Activated T-helper 17 cell treated with anti-CD3 and anti-CD28 coated beads, Interleukin-2, amount 50 U/mL, for 72 hours (primary cell): ENCODE results near the gene ZNF296. TPM values are rescaled to one million over a fixed set of nuclear protein-coding genes. Genes with fewer than 3 reads are reported as not detected.

ENCODE experiments used
- ATAC-seq: fragments of 150-1000 bp; cut with Tn5 transposase; replicated peaks from 2 replicates; pipeline ENCODE4 v1.10.0; 2021; ENCODE audit warnings: mild to moderate bottlenecking, moderate library complexity
- H3K27ac Mint-ChIP-seq: one replicate; pipeline ENCODE4 v1.8.0; 2022; ENCODE audit warnings: mixed read lengths
- H3K27me3 Mint-ChIP-seq: one replicate; pipeline ENCODE4 v1.8.0; 2022; ENCODE audit warnings: mixed read lengths
- H3K36me3 Mint-ChIP-seq: one replicate; pipeline ENCODE4 v1.8.0; 2022; ENCODE audit warnings: low read depth, mild to moderate bottlenecking, mixed read lengths
- H3K4me1 Mint-ChIP-seq: one replicate; pipeline ENCODE4 v1.8.0; 2022; ENCODE audit warnings: mixed read lengths
- H3K4me3 Mint-ChIP-seq: one replicate; pipeline ENCODE4 v1.8.0; 2022; ENCODE audit warnings: mild to moderate bottlenecking, mixed read lengths
- H3K9me3 Mint-ChIP-seq: one replicate; pipeline ENCODE4 v1.8.0; 2022; ENCODE audit warnings: mixed read lengths
- total RNA-seq, 2 donors: library from RNA; stranded (reverse); gene quantifications; one replicate each; pipeline ENCODE4 v1.2.3, GENCODE V29; 2022

Gene ZNF296
- total RNA-seq, 2 donors from 2014 or later = 6.7 to 11.6 TPM

GRCh38 chr19:45079911-45080370, 3.7 kb upstream of the ZNF296 start:
- peaks cover 49% of the 10 kb centered on the region for H3K36me3 Mint-ChIP-seq
- ATAC-seq = no peak
- peak overlapping the region; percentile 98 for H3K4me3 Mint-ChIP-seq
- peaks cover 24% of the 10 kb centered on the region for H3K4me1 Mint-ChIP-seq
- H3K9me3 Mint-ChIP-seq = no peaks in the 10 kb centered on the region
- peak overlapping the region; percentile 98 for H3K27ac Mint-ChIP-seq
- no peaks in the 10 kb centered on the region for H3K27me3 Mint-ChIP-seq

- Mint-ChIP-seq H3K27me3 (no peaks in the 10 kb centered on the region), H3K27ac (peak within 1 kb of the TSS; percentile 98), H3K36me3 (peaks cover 47% of the 10 kb centered on the region), H3K4me1 (peaks cover 24% of the 10 kb centered on the region), H3K9me3 (no peaks in the 10 kb centered on the region), H3K4me3 (peak within 1 kb of the TSS; percentile 98)
- ATAC-seq = peak; percentile 64
Measured at GRCh38 chr19:45079063-45079910, 3.0 kb upstream of the ZNF296 start, which contains the start of gene GEMIN7. Gene GEMIN7 (plus strand): TSS chr19:45079260. CDS start chr19:45090115, 10,855 bp downstream.

DNA sequence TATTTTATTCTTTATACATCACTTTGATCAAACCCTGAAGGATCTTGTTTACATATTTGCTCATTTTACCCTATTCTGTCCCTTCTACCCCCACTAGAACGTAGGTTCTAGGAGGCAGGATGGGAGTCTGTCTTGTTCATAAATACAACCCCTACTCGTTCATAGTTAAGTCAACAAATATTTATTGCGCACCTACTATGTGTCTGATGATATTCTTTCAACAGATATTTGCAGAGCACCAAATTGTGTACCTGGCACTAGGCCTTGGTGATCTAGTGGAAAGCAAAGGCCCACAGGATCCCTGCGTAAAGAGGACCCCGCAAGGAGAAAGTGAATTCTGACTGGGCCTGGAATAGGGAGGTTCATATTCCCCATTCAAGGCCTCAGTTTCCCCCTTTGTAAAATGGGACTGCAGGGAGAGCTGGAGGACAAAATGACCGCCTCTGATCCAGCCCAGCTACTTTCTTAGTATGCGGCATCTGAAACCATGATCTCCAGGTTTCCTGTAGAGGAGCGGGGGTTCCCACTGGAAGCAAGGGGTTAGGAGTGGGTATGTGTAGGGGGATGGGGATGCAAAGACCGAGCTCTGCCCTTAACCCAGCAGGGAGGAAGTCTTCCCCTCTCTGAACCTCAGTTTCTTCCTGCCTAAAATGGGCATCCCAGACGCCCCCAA, 2.2 kb upstream of the ZNF296 start:
- peak overlapping the region; percentile 22 for H3K27ac Mint-ChIP-seq
- no peak for ATAC-seq
- H3K36me3 Mint-ChIP-seq = peaks cover 45% of the 10 kb centered on the region
- H3K9me3 Mint-ChIP-seq = no peaks in the 10 kb centered on the region
- H3K27me3 Mint-ChIP-seq = no peaks in the 10 kb centered on the region
- H3K4me1 Mint-ChIP-seq = peaks cover 24% of the 10 kb centered on the region
- peak overlapping the region; percentile 98 for H3K4me3 Mint-ChIP-seq

DNA sequence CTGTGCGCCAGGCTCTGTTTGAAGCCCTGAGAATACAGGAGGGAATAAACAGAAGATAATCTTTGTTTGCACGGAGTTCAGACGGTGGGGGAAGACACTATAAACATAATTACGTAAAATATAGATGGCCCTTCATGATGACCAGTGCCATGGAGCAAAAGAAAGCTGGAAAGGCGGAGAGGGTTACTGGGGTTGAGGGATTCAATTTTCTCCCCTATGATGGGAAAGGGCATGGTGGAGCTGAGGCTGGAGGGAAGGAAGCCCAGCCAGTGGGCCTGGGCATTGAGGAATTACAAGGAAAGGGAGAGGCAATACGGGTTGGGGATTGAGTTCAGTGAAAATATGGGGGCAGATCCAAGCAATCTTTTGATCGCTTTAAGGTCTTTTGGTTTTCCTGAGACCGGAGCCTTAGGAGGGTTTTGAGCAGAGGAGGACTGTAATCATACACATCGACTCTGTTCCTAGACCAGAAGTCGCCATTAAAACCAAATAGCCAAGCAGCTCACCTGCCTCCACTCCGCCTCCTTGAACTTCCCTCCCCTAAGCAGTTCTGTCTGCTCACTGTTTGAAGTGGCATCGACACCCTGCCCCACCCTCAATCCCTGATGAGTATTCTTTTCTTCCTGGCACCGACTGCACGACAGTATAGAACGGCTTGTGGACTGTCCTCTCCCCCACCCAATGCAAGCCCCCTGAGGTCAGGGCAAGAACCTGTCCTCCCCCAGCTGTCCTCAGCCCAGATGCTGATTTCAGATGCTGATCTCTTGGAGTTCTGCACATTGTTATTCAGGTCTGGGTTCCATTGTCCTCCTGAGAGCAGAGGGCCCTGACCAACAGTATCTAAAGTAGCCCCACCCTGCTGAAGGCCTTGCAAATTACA, 813 bp upstream of the ZNF296 start:
- H3K9me3 Mint-ChIP-seq = no peaks in the 10 kb centered on the region
- H3K27ac Mint-ChIP-seq = peak overlapping the region; percentile 41

GRCh38 chr19:45075301-45076028, 813 bp downstream of the ZNF296 start:
- peak overlapping the region; percentile 82 for H3K4me3 Mint-ChIP-seq
- no peaks in the 10 kb centered on the region for H3K9me3 Mint-ChIP-seq
- H3K27ac Mint-ChIP-seq = no peak overlapping the region
- peaks cover 25% of the 10 kb centered on the region for H3K36me3 Mint-ChIP-seq
- H3K27me3 Mint-ChIP-seq = no peaks in the 10 kb centered on the region
- peaks cover 11% of the 10 kb centered on the region for H3K4me1 Mint-ChIP-seq
- peak; percentile 54 for ATAC-seq

More for the DNA sequence above, 813 bp upstream of the ZNF296 start:
- Mint-ChIP-seq H3K4me1 (peaks cover 21% of the 10 kb centered on the region), H3K36me3 (peaks cover 30% of the 10 kb centered on the region), H3K4me3 (peak overlapping the region; percentile 82), H3K27me3 (no peaks in the 10 kb centered on the region)
- ATAC-seq = no peak

- H3K9me3 Mint-ChIP-seq = no peaks in the 10 kb centered on the region
- H3K27me3 Mint-ChIP-seq = no peaks in the 10 kb centered on the region
- peaks cover 25% of the 10 kb centered on the region for H3K36me3 Mint-ChIP-seq
- H3K27ac Mint-ChIP-seq = no peak overlapping the region
- no peak for ATAC-seq
- H3K4me1 Mint-ChIP-seq = peaks cover 11% of the 10 kb centered on the region
- peak overlapping the region; percentile 82 for H3K4me3 Mint-ChIP-seq
Measured at GRCh38 chr19:45074744-45075300, 1.5 kb downstream of the ZNF296 start.

- Mint-ChIP-seq H3K27ac (peak overlapping the region; percentile 38), H3K4me1 (peaks cover 6% of the 10 kb centered on the region), H3K36me3 (peaks cover 41% of the 10 kb centered on the region), H3K27me3 (no peaks in the 10 kb centered on the region), H3K4me3 (no peak overlapping the region), H3K9me3 (no peaks in the 10 kb centered on the region)
- ATAC-seq = no peak
Measured at GRCh38 chr19:45071969-45072790, 4.1 kb downstream of the ZNF296 start.

DNA sequence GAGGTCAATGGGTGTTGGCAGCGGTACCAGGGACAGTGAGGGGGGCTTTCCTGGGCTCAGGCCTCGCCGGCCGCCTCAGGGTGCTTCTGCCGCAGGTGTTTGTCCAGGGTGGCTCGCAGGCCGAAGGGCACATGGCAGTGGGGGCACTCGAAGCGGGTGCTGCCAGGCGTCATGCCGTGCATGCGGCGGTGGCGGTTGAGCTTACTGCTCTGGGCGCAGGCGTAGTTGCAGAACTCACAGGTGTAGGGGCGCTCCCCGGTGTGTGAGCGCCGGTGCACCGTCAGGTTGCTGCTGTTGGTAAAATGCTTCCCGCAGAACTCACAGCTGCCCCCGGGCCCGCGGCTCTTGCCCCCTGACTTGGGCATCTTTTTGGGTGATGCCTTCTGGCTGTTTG, 4.7 kb downstream of the ZNF296 start:
- no peaks in the 10 kb centered on the region for H3K27me3 Mint-ChIP-seq
- H3K4me3 Mint-ChIP-seq = no peak overlapping the region
- no peaks in the 10 kb centered on the region for H3K9me3 Mint-ChIP-seq
- no peaks in the 10 kb centered on the region for H3K4me1 Mint-ChIP-seq
- H3K27ac Mint-ChIP-seq = no peak overlapping the region
- ATAC-seq = no peak
- peaks cover 48% of the 10 kb centered on the region for H3K36me3 Mint-ChIP-seq

DNA sequence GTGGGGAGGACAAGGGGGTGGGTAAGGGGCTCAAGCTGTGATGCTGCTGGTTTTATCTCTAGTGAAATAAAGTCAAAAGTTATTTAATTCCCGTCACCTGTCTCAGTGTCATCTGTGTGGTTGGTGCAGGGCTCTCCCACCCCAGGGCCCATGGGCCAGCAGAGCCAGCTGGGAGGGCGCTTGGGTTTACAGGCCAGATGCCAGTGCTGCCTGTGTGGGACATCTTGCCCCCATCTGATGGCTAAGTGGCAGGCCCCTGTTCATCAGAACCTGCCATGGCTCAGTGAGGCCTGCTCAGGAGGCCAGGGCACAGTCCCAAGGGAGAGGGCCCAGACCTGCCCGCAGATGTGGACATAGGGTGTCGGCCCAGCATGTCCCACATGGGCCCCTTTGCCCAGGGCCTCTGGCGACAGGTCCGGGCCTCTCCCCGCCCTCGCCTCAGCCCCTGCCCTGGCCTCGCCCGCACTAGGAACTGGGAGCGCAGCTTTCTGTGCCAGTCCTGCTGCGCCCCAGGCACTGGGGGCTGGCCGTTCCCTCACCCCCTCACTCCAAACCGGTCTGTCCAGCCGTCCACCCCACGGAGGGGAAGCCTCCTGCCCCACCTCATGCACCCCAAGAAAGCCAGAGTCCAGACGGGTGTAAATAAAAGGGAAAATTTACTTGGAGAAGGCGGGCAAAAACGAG, 5.3 kb downstream of the ZNF296 start:
- H3K4me3 Mint-ChIP-seq = no peak overlapping the region
- ATAC-seq = no peak
- H3K27me3 Mint-ChIP-seq = no peaks in the 10 kb centered on the region
- H3K27ac Mint-ChIP-seq = no peak overlapping the region
- peaks cover 52% of the 10 kb centered on the region for H3K36me3 Mint-ChIP-seq
- H3K4me1 Mint-ChIP-seq = no peaks in the 10 kb centered on the region
- no peaks in the 10 kb centered on the region for H3K9me3 Mint-ChIP-seq

DNA sequence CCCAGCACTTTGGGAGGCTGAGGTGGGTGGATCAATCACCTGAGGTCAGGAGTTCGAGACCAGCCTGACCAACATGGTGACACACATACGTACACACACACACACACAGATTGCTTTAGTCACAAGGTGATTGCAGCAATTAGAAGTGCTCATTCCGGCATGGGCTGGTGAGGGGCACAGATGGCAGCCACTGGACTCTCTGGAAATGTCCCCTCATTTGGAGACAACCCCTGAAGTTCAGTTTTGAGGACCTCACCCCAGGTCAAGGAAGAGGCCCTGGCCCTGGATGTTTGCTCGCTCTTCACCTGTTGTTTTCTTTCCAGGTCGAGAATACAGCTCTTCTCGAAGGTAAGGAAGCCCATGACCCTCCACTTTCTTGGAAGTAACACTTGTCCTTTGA, 6.1 kb downstream of the ZNF296 start:
- Mint-ChIP-seq H3K27ac (no peak overlapping the region), H3K4me1 (no peaks in the 10 kb centered on the region), H3K36me3 (peaks cover 60% of the 10 kb centered on the region), H3K27me3 (no peaks in the 10 kb centered on the region), H3K4me3 (no peak overlapping the region), H3K9me3 (no peaks in the 10 kb centered on the region)
- no peak for ATAC-seq

DNA sequence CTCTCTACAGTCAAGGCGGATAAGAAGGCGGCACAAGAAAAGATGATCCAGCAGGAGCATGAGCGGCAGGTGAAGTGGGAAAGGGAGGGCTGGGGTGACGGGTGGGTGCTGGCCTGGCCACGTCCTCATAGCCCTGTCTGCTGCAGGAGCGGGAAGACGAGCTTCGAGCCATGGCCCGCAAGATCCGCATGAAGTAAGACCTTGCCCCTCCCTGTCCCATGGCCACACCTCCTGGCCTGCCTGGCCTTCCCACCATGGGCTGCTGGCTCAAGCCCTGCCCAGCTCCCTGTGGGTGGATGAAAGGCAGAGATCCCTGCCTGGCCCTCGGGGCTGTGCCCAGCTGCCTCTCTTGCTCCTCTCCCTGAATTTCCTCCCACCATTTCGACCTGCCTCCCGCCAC, 7.2 kb downstream of the ZNF296 start:
- Mint-ChIP-seq H3K27me3 (no peaks in the 10 kb centered on the region), H3K4me1 (no peaks in the 10 kb centered on the region), H3K9me3 (no peaks in the 10 kb centered on the region), H3K4me3 (no peak overlapping the region), H3K36me3 (peaks cover 70% of the 10 kb centered on the region), H3K27ac (no peak overlapping the region)
- ATAC-seq = peak; percentile 26

- Mint-ChIP-seq H3K9me3 (no peaks in the 10 kb centered on the region), H3K4me3 (no peak overlapping the region), H3K4me1 (no peaks in the 10 kb centered on the region), H3K27ac (no peak overlapping the region), H3K36me3 (peaks cover 79% of the 10 kb centered on the region), H3K27me3 (no peaks in the 10 kb centered on the region)
- no peak for ATAC-seq
Measured at GRCh38 chr19:45068041-45068440, 8.2 kb downstream of the ZNF296 start.
